ENCODE measurements around the gene SREBF2.

Gene SREBF2

DNA sequence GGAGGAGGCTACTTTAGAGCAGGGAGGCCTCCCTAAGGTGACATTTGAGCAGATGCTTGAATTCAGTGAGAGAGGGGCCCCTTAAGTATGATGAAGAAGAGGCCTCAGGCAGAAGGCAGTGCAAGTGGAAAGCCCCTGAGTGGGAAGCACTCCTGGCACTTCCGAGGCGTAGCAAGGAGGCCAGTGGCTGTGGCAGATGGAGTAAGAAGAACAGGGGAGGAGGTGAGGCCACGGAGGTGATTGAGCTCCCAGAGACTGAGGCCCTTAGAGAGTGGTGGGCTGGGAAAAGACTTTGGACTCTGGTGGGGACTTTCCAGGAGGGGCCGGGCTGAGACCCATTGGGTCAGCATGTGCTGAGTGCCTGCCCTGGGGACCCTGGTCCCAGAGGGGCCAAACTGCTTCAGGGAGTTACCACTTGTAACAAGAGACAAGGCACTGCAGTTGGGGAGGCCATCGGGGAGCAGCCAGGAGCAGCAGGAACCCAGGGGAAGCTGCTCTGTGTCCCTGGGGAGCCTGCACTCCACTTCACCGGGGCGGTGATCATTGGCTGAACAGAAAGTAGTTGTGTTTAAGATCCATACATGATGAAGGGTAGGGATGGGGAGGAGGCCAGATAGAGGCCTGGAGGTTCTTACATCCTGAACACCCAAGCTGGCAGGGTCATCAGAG lies 116.5 kb downstream of the SREBF2 start:
- DNase-seq: no peak
- in situ Hi-C loops (cut with HindIII; ENCODE audit: low pct_ligation_motif_present, low pct_unique_long_range_greater_than_20kb, low sequenced_read_pairs): no loop called here

DNA sequence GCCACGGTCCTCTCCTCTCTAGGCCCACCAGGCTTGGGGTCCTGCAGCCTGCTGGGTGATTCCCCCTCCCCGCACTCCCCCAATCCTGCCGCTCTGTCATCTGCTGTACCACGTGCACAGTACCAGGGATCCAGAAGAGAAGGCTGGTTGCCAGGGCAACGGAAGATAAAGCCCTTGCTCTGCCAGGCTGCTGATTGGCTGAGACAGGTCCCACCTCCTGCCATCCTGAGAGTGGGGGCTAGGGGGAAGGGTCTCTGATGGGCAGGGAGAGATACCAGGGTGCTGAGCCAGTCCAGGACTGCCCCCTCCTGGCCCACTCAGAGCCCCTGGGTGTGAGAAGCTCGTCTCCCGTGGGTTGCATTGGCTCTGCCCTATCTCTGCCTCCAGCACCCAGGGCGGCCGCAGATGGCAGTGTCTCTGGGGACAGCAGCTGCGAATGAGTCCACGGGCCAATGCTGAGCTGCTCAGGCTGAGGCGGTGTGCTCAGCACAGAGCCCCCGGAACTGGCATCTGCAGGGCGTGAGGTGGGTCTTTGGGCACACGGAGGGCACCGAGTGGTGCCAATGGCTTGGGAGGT lies 119.1 kb downstream of the SREBF2 start, which contains the start of gene SMIM45:
SMIM45 (plus strand) TSS at position 253 of the 577 bp plus-strand sequence.
- DNase-seq: no peak

DNA sequence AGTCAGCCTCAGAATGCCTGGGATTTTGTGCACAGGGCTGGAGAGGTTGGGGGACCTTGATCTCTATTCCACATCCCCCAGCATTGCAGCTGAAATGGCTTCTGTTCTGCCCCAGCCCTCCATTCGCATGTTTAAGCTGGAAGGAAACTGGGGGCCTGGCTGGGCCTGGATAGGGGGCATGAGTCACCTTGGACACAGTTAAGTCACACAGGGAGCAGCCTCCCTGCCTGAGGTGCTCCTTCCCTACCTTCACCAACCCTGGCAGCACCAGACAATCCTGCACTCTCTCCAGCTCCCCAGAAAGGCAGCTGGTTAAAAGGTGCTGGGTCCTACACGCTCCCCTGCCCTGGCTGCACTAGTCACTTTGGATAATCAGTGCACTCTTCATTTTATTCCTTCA lies 119.8 kb downstream of the SREBF2 start:
- no peak for DNase-seq
- in situ Hi-C loops (cut with HindIII; ENCODE audit: low pct_ligation_motif_present, low pct_unique_long_range_greater_than_20kb, low sequenced_read_pairs): no loop called here

More for the DNA sequence above, 119.1 kb downstream of the SREBF2 start, which contains the start of gene SMIM45:
- in situ Hi-C loops (cut with HindIII; ENCODE audit: low pct_ligation_motif_present, low pct_unique_long_range_greater_than_20kb, low sequenced_read_pairs): no loop called here
